C4-2B (cell line): Measurements from ENCODE around the gene CLIC3.

Source experiments
- H3K27ac ChIP-seq: fragments of 450-650 bp; 2 replicates; pipeline ENCODE4 v1.5.1; 2017
- CTCF ChIP-seq: fragments of 450-650 bp; conservative IDR thresholded peaks from 2 replicates; pipeline ENCODE4 v1.5.1; 2017; ENCODE audit warnings: mild to moderate bottlenecking
- ZFX ChIP-seq: fragments of 450-650 bp; IDR thresholded peaks from 2 replicates; pipeline ENCODE4 v1.6.1; 2017

Gene CLIC3

GRCh38 chr9:136949817-136950655, 46.3 kb downstream of the CLIC3 start:
- TF ChIP-seq ZFX (0 out of 2 replicates have a peak, but pooled peaks have one; percentile 37), CTCF (no peak; the same call in 1 of the 2 replicates)
- H3K27ac ChIP-seq: peak overlapping the region; percentile 100

DNA sequence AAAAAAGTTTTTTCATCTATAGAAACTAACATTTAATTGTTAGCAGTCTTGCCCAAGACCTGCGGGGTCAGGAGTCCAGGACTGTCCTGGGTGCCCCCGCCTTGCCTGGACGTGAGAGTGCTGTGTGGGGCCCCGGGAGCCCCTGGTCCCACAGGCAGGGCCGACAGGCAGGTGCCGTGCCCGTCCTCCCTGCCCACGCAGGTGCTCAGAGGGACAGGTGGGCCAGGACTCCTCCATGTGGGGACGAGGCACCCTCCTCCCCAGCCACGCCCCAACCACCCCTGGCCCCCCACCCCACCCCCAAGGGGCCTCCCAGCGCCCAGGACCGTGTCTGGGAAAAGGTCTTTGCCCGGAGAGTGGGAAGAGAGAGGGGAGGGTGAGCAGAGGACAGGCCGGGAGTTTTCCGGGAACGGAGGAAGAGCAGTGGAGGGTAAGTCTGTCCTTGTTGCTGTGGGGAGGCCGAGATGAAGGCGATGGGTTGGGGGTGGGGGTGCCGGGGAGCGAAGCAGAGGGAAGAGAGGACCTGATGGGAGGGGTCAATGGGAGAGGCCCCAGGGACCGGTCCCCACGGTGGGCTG, 47.0 kb downstream of the CLIC3 start:
- H3K27ac ChIP-seq: peak overlapping the region; percentile 100
- TF ChIP-seq ZFX (no peak), CTCF (no peak)

DNA sequence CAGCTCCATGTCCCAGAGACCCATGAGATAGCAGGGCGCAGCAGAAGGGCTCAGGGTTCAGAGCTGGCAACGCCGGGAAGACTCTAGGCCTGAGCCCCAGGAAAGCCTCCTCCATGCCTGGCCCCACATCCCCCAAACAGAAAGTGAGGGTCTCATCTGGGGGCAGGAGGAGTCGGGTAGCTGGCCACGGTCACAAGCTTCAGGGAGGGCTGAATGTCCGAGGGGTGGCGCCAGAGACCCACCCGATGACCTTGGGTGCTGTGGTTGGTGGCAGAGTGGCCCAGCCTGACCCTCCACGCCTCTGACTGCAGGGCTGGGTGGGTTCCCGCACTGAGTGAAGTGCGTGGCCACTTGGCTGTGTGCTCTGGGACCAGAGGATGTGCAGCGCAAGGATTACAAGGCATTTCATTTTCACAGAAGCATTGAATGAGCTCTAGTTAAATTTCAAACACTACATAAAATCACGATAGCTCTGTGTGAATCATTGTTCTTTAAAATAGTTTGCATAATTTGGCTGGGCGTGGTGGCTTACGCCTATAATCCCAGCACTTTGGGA, 48.3 kb downstream of the CLIC3 start:
- peak overlapping the region; percentile 3; the same call in 1 of the 2 replicates for H3K27ac ChIP-seq
- no peak for TF ChIP-seq ZFX
- peak; percentile 49 for TF ChIP-seq CTCF

GRCh38 chr9:136947028-136947891, 49.1 kb downstream of the CLIC3 start:
- TF ChIP-seq ZFX: no peak
- no peak for TF ChIP-seq CTCF
- peak overlapping the region; percentile 3; the same call in 1 of the 2 replicates for H3K27ac ChIP-seq

- H3K27ac ChIP-seq: no peak overlapping the region
- TF ChIP-seq ZFX: no peak
- TF ChIP-seq CTCF: no peak
These were observed 49.9 kb downstream of the CLIC3 start for GRCh38 chr9:136946228-136947027.

DNA sequence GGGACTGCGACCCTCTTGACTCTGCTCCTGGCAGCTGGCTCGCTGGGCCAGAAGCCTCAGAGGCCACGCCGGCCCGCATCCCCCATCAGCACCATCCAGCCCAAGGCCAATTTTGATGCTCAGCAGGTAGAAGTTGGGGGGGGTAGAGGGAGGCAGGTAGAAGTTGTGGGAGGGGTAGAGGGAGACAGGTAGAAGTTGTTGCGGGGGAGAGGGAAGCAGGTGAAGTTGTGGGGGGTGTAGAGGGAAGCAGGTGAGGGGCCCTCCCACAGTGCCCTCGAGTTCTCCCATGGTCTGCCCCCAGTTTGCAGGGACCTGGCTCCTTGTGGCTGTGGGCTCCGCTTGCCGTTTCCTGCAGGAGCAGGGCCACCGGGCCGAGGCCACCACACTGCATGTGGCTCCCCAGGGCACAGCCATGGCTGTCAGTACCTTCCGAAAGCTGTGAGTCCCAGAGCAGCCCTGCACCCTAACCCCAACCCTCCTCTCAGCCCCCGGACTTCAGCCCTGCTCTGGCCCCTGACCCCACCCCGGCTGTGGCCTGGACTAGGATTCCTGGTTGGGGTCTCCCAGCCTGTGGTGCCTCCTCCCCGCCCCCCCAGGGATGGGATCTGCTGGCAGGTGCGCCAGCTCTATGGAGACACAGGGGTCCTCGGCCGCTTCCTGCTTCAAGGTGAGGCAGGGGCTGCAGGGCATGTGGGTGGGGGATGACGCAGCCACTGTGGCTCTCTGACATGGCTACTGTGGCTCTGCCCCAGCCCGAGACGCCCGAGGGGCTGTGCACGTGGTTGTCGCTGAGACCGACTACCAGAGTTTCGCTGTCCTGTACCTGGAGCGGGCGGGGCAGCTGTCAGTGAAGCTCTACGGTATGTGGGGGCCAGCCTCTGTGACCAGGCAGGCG, 50.8 kb downstream of the CLIC3 start:
- H3K27ac ChIP-seq: peak overlapping the region; percentile 94
- TF ChIP-seq ZFX: no peak
- no peak for TF ChIP-seq CTCF
